K562 (cell line): ENCODE measurements around the gene ANKEF1. TPM values are rescaled to one million over a fixed set of nuclear protein-coding genes. Genes with fewer than 3 reads are reported as not detected.

Source experiments
- ATAC-seq: fragments of 200-7000 bp; cut with Tn5 transposase; 3 replicates; pipeline ENCODE4 v1.9.1; 2020; ENCODE audit warnings: moderate library complexity
- BruUV-seq: library from RNA; stranded (reverse); fragments of 400-500 nt; replicated peaks from 2 replicates; lab custom pipeline; 2021; lab: Mats Ljungman, UMichigan
- CTCF ChIA-PET: fragments of 300-600 bp; formaldehyde crosslinking; extraction: SDS; loops from one replicate; lab custom pipeline; 2021; ENCODE audit warnings: low intra/inter-chr PET ratio; lab: Yijun Ruan, JAX
- POLR2A ChIA-PET: fragments of 300-600, 350-650 bp; sonication (Branson Sonifier 250); formaldehyde crosslinking; extraction: SDS; loops from one replicate; lab custom pipeline; 2021; ENCODE audit warnings: antibody characterized with exemption, inconsistent platforms; lab: Yijun Ruan, JAX
- DNase-seq, 4 experiments: peaks; one replicate each; pipeline versions ENCODE4 v3.0.0 to v3.0.0-alpha.2; 2011 to 2018; ENCODE audit warnings: low spot score in 3 of 4, mixed read lengths in 3 of 4; ENCODE audit errors: extremely low read depth in 1 of 4
- FAIRE-seq: peaks from 2 replicates; lab custom pipeline; 2011; peaks lifted over from hg19 to GRCh38; lab: Jason Lieb, UNC
- H2AFZ ChIP-seq: 2 replicates; pipeline ENCODE4 v1.6.0; 2011; ENCODE audit warnings: low read depth, low read length, control low read depth, inconsistent platforms
- H3K27ac ChIP-seq: fragments of 200-600 bp; 3 replicates; pipeline ENCODE4 v1.8.0; 2011; ENCODE audit warnings: low read depth, mild to moderate bottlenecking, control low read depth, inconsistent platforms, low read length, moderate library complexity, mixed read lengths; ENCODE audit errors: extremely low read depth
- H3K27me3 ChIP-seq, 2 experiments: fragments of 300-600 bp in 1 of 2; 2 replicates in 1 of 2; 3 replicates in 1 of 2; pipeline versions ENCODE4 v1.6.0 to v1.8.0; 2011; ENCODE audit warnings: inconsistent platforms in 2 of 2, low read length in 2 of 2, mild to moderate bottlenecking in 1 of 2, mixed read lengths in 1 of 2, moderate library complexity in 1 of 2; ENCODE audit not compliant: control insufficient read depth in 2 of 2, insufficient read depth in 2 of 2
- H3K36me3 ChIP-seq: fragments of 300-600 bp; 3 replicates; pipeline ENCODE4 v1.8.0; 2011; ENCODE audit warnings: mild to moderate bottlenecking, low read length, inconsistent platforms; ENCODE audit not compliant: control insufficient read depth, insufficient read depth
- H3K4me1 ChIP-seq, 2 experiments: fragments of 200-600 bp in 1 of 2; replicated peaks in 1 of 2; 2 replicates in 1 of 2; 3 replicates in 1 of 2; pipeline versions ENCODE4 v1.5.1 to v1.8.0; 2011; ENCODE audit warnings: inconsistent platforms in 2 of 2, low read length in 2 of 2, mild to moderate bottlenecking in 1 of 2, mixed read lengths in 1 of 2, moderate library complexity in 1 of 2; ENCODE audit not compliant: control insufficient read depth in 2 of 2, insufficient read depth in 2 of 2
- H3K4me2 ChIP-seq: 2 replicates; pipeline ENCODE4 v1.6.1; 2011; ENCODE audit warnings: low read length, control low read depth, inconsistent platforms, mixed read lengths; ENCODE audit not compliant: insufficient read depth
- H3K4me3 ChIP-seq: fragments of 200-600 bp; sonication (generic), shearing (Covaris generic); 2 replicates; pipeline ENCODE4 v1.5.1; 2016; ENCODE audit warnings: control low read depth, inconsistent platforms
- H3K79me2 ChIP-seq: fragments of 200-600 bp; 3 replicates; pipeline ENCODE4 v1.8.0; 2011; ENCODE audit warnings: low read length, inconsistent platforms; ENCODE audit not compliant: control insufficient read depth, insufficient read depth
- H3K9ac ChIP-seq, 2 experiments: 2 replicates each; pipeline versions ENCODE4 v1.6.0 to v1.6.1; 2011; ENCODE audit warnings: low read depth in 2 of 2, low read length in 2 of 2, control low read depth in 1 of 2, inconsistent platforms in 1 of 2, mild to moderate bottlenecking in 1 of 2, mixed read lengths in 1 of 2; ENCODE audit not compliant: insufficient read depth in 1 of 2
- H3K9me1 ChIP-seq: one replicate; pipeline ENCODE4 v1.6.0; 2011; ENCODE audit warnings: inconsistent platforms, mild to moderate bottlenecking, low read length, moderate library complexity; ENCODE audit not compliant: control insufficient read depth, insufficient read depth
- H3K9me3 ChIP-seq: replicated peaks from 2 replicates; pipeline ENCODE4 v1.5.1; 2011; ENCODE audit warnings: low read depth, low read length, inconsistent platforms; ENCODE audit not compliant: control insufficient read depth, insufficient read depth
- H4K20me1 ChIP-seq: replicated peaks from 2 replicates; pipeline ENCODE4 v1.6.1; 2011; ENCODE audit warnings: low read length, inconsistent platforms, mixed read lengths; ENCODE audit not compliant: control insufficient read depth, insufficient read depth
- CCNT2 ChIP-seq: IDR thresholded peaks from 2 replicates; pipeline ENCODE4 v1.6.1; 2011; ENCODE audit warnings: borderline replicate concordance, low read depth, mild to moderate bottlenecking, moderate library complexity, mixed read lengths, low read length; ENCODE audit not compliant: insufficient read length; ENCODE audit errors: extremely low read depth
- CTCF ChIP-seq, 3 experiments: IDR thresholded peaks in 2 of 3; conservative IDR thresholded peaks in 1 of 3; 2 replicates each; pipeline ENCODE4 v1.5.1; 2011 to 2012; ENCODE audit warnings: low read length in 3 of 3, mild to moderate bottlenecking in 3 of 3, control low read depth in 2 of 3, improper control_type of control experiment in 1 of 3, inconsistent platforms in 1 of 3, low read depth in 1 of 3, mixed read lengths in 1 of 3, moderate library complexity in 1 of 3; ENCODE audit not compliant: insufficient read depth in 2 of 3
- GATAD2A ChIP-seq: fragments of 450-650 bp; IDR thresholded peaks from 2 replicates; pipeline ENCODE4 v1.6.1; 2017
- MXD1 ChIP-seq: fragments of 250-450 bp; sonication (Bioruptor Pico); IDR thresholded peaks from 2 replicates; pipeline ENCODE4 v1.8.0; 2021; ENCODE audit warnings: borderline replicate concordance, mild to moderate bottlenecking, moderate library complexity; ENCODE audit not compliant: poor library complexity, severe bottlenecking
- RB1 ChIP-seq: fragments of 450-650 bp; IDR thresholded peaks from 2 replicates; pipeline ENCODE4 v1.6.1; 2017; ENCODE audit warnings: low read depth, mild to moderate bottlenecking
- REST ChIP-seq, 2 experiments: fragments of 450-650 bp; formaldehyde crosslinking in 1 of 2; IDR thresholded peaks; 2 replicates each; pipeline versions ENCODE4 v1.4.0 to v1.6.1; 2014 to 2020; ENCODE audit warnings: mild to moderate bottlenecking in 2 of 2, borderline replicate concordance in 1 of 2, low read depth in 1 of 2
- SAFB2 ChIP-seq: fragments of 200-400 bp; formaldehyde crosslinking; IDR thresholded peaks from 2 replicates; pipeline ENCODE4 v1.6.1; 2018; ENCODE audit warnings: borderline replicate concordance, low read length, low read depth, moderate library complexity; ENCODE audit not compliant: severe bottlenecking
- SMAD2 ChIP-seq: fragments of 150-350 bp; IDR thresholded peaks from 2 replicates; pipeline ENCODE4 v1.6.1; 2014; ENCODE audit warnings: low read depth, mild to moderate bottlenecking, low read length
- SPI1 ChIP-seq: IDR thresholded peaks from 2 replicates; pipeline ENCODE4 v1.6.1; 2011; ENCODE audit warnings: low read depth, low read length, control low read depth, borderline replicate concordance
- ZKSCAN1 ChIP-seq: fragments of 150-350 bp; IDR thresholded peaks from 2 replicates; pipeline ENCODE4 v1.6.1; 2016; ENCODE audit warnings: low read depth, low read length
- ZZZ3 ChIP-seq: fragments of 450-650 bp; IDR thresholded peaks from 2 replicates; pipeline ENCODE4 v1.6.1; 2016; ENCODE audit warnings: antibody characterized with exemption, mild to moderate bottlenecking, moderate library complexity
- WGBS: fragments of 100-300 bp; shearing (Covaris generic); methylation state at CpG from one replicate; pipeline ENCODE4 v1.1.6; 2016; ENCODE audit warnings: low coverage, mixed read lengths; ENCODE audit not compliant: insufficient coverage; ENCODE audit errors: missing lambda C conversion rate; 5-methylcytosine and 5-hydroxymethylcytosine counted together
- in situ Hi-C: fragments of 300-500 bp; cut with MboI; formaldehyde crosslinking; loops from 4 replicates; pipeline ENCODE4 v1.15.0; 2018; ENCODE audit warnings: inconsistent platforms, mixed read lengths
- intact Hi-C: fragments of 100-400 bp; cut with micrococcal nuclease; formaldehyde crosslinking; loops from 2 replicates; pipeline ENCODE4 v1.14.2; 2022
- polyA plus RNA-seq, 8 experiments: library from polyadenylated mRNA; depleted of rRNA in 4 of 8; stranded (reverse) in 5 of 8; unstranded in 3 of 8; fragments of >200 nt; fragmentation: Nextera tagmentation in 2 of 8; fragmentation: Illumina TruSeq in 1 of 8; extraction: Ambion mirVana in 2 of 8; extraction: Trizol in 1 of 8; gene quantifications; 2 replicates each; pipeline versions ENCODE4 v1.2.1 to v1.2.3, GENCODE V29; 2011 to 2014; ENCODE audit warnings: inconsistent platforms in 1 of 8, missing spikeins in 1 of 8
- total RNA-seq, 7 experiments: library from RNA; depleted of rRNA in 6 of 7; stranded (reverse); fragments of >200 nt in 6 of 7; fragmentation: Illumina TruSeq in 2 of 7; extraction: Trizol in 2 of 7; gene quantifications; 2 replicates each; pipeline versions ENCODE4 v1.2.1 to v1.2.3, GENCODE V29; 2011 to 2021; ENCODE audit warnings: low replicate concordance in 1 of 7

ANKEF1 gene
- total and polyA plus RNA-seq, 9 of the 15 experiments (the other 6 are each of a cell fraction or from before 2014, with no cell fraction given): 0.35 to 2.1 (median 1.7) TPM

- 8% methylated on average over 2 of the region's 2 CpGs for WGBS
- POLR2A ChIA-PET: no interaction called here
- H3K4me2 ChIP-seq: no peak overlapping the region
- no peak overlapping the region for H3K4me3 ChIP-seq
- BruUV-seq: no TSS peak
- H3K36me3 ChIP-seq: no peaks in the 10 kb centered on the region
- CTCF ChIA-PET: interaction anchor here (1.5 kb wide), 1 partner anchor 112 kb away, joined by 10 read pairs; no protein-coding TSS in a partner anchor
- H3K9me1 ChIP-seq: no peaks in the 10 kb centered on the region
- FAIRE-seq (no peak), ATAC-seq (peak; percentile 83), DNase-seq (peak; percentile 11 to 43 (median 16))
- H3K27ac ChIP-seq: no peak overlapping the region
- H3K27me3 ChIP-seq: no peaks in the 10 kb centered on the region
- intact Hi-C loops (loop anchor here (1.0 to 5.0 kb wide), 2 partner anchors 112 to 473 kb away; no protein-coding TSS in a partner anchor), in situ Hi-C loops (no loop called here)
- H3K79me2 ChIP-seq: no peaks in the 10 kb centered on the region
- no peaks in the 10 kb centered on the region for H3K4me1 ChIP-seq
- H3K9me3 ChIP-seq: no peaks in the 10 kb centered on the region
- H3K9ac ChIP-seq: no peak overlapping the region
- no peaks in the 10 kb centered on the region for H4K20me1 ChIP-seq
- H2AFZ ChIP-seq: no peak overlapping the region
- no peak for TF ChIP-seq GATAD2A
- no peak for TF ChIP-seq CCNT2
- TF ChIP-seq ZZZ3: no peak
- no peak for TF ChIP-seq SPI1
- peak; percentile 49 to 56 (median 51) for TF ChIP-seq CTCF (IDR thresholded peaks at IDR 0.05 in 2 of 3, conservative IDR thresholded peaks at IDR 0.05 in 1 of 3; ENCODE audit: insufficient read depth in 2 of 3, low read depth in 1 of 3, low read length in 3 of 3)
- no peak for TF ChIP-seq MXD1 (CRISPR knock-in tag)
- TF ChIP-seq SMAD2: no peak
- no peak for TF ChIP-seq ZKSCAN1
- no peak for TF ChIP-seq SAFB2
- no peak for TF ChIP-seq RB1
- TF ChIP-seq REST (IDR thresholded peaks at IDR 0.05; ENCODE audit: borderline replicate concordance): peak; percentile 45; the same call in 1 of the 2 replicates
- TF ChIP-seq REST (CRISPR knock-in tag; IDR thresholded peaks at IDR 0.05; ENCODE audit: low read depth): no peak
Measured at GRCh38 chr20:10090588-10091166, 55.9 kb downstream of the ANKEF1 start.
